Activated CD8-positive, alpha-beta T cell treated with anti-CD3 and anti-CD28 coated beads for 36 hours (primary cell): ENCODE data around the gene MGP. TPM values are rescaled to one million over a fixed set of nuclear protein-coding genes. Genes with fewer than 3 reads are reported as not detected.

ENCODE experiments used
- ATAC-seq: fragments of 200-7000 bp; cut with Tn5 transposase; one replicate; pipeline ENCODE4 v1.10.0; 2021; ENCODE audit warnings: mild to moderate bottlenecking, moderate library complexity
- CTCF ChIA-PET: fragments of 350-600 bp; sonication (Branson Sonifier 250); formaldehyde crosslinking; loops from one replicate; lab custom pipeline; 2021; ENCODE audit warnings: antibody characterized with exemption; lab: Charles Lee
- POLR2A ChIA-PET: fragments of 350-600 bp; sonication (Branson Sonifier 250); formaldehyde crosslinking; loops from one replicate; lab custom pipeline; 2021; ENCODE audit warnings: antibody characterized with exemption; lab: Charles Lee
- DNase-seq: peaks from one replicate; pipeline ENCODE4 v3.0.0-alpha.2; 2020
- H3K27ac Mint-ChIP-seq: one replicate; pipeline ENCODE4 v1.8.0; 2021; ENCODE audit warnings: mild to moderate bottlenecking, mixed read lengths
- H3K27me3 Mint-ChIP-seq: one replicate; pipeline ENCODE4 v1.8.0; 2021; ENCODE audit warnings: mixed read lengths
- H3K36me3 Mint-ChIP-seq: one replicate; pipeline ENCODE4 v1.8.0; 2021; ENCODE audit warnings: low read depth, mixed read lengths
- H3K4me1 Mint-ChIP-seq: one replicate; pipeline ENCODE4 v1.8.0; 2021; ENCODE audit warnings: low read depth, mixed read lengths
- H3K4me3 Mint-ChIP-seq: one replicate; pipeline ENCODE4 v1.8.0; 2021; ENCODE audit warnings: mild to moderate bottlenecking, moderate library complexity, mixed read lengths
- H3K9me3 Mint-ChIP-seq: one replicate; pipeline ENCODE4 v1.8.0; 2021; ENCODE audit warnings: mixed read lengths
- CTCF ChIP-seq: fragments of 200-600 bp; IDR thresholded peaks from one replicate; pipeline ENCODE4 v1.8.0; 2022; ENCODE audit warnings: antibody characterized with exemption, mild to moderate bottlenecking
- intact Hi-C: fragments of 100-400 bp; cut with micrococcal nuclease; formaldehyde crosslinking; loops from one replicate; pipeline ENCODE4 v1.10.0; 2022
- total RNA-seq, 2 experiments: library from RNA; stranded (reverse); gene quantifications; one replicate each; pipeline ENCODE4 v1.2.3, GENCODE V29; 2021

MGP gene
- total RNA-seq, 2 experiments from 2014 or later = not detected

- Mint-ChIP-seq H3K4me3 (no peak overlapping the region), H3K36me3 (peaks cover 36% of the 10 kb centered on the region), H3K27me3 (no peaks in the 10 kb centered on the region), H3K4me1 (peaks cover 32% of the 10 kb centered on the region), H3K9me3 (peaks cover 1% of the 10 kb centered on the region), H3K27ac (peak overlapping the region; percentile 87)
- intact Hi-C loops = no loop called here
- TF ChIP-seq CTCF = no peak
- ChIA-PET CTCF (interaction anchor here (1.2 to 1.3 kb wide), 2 partner anchors 28 to 65 kb away, joined by 3 read pairs; no protein-coding TSS in a partner anchor), POLR2A (interaction anchor here (0.8 to 1.6 kb wide), 6 partner anchors 9 to 28 kb away, joined by 3 to 5 read pairs (median 3); no protein-coding TSS in a partner anchor)
- DNase-seq (no peak), ATAC-seq (no peak)
Observed at GRCh38 chr12:14911131-14911530, 25.5 kb upstream of the MGP start.

GRCh38 chr12:14910090-14910915 is 24.6 kb upstream of the MGP start:
- CTCF ChIA-PET = interaction anchor here (0.6 to 1.3 kb wide), 4 partner anchors 27 to 173 kb away, joined by 3 read pairs; no protein-coding TSS in a partner anchor
- Mint-ChIP-seq H3K4me3 (peak overlapping the region; percentile 18), H3K27me3 (no peaks in the 10 kb centered on the region), H3K27ac (peak overlapping the region; percentile 87), H3K4me1 (peaks cover 32% of the 10 kb centered on the region), H3K9me3 (peaks cover 1% of the 10 kb centered on the region), H3K36me3 (peaks cover 36% of the 10 kb centered on the region)
- peak; percentile 82 for ATAC-seq
- TF ChIP-seq CTCF = no peak
- peak; percentile 51 for DNase-seq
- POLR2A ChIA-PET = interaction anchor here (0.8 to 1.6 kb wide), 6 partner anchors 10 to 29 kb away, joined by 3 to 5 read pairs (median 3); no protein-coding TSS in a partner anchor
- intact Hi-C loops = no loop called here

GRCh38 chr12:14907953-14908352 is 22.3 kb upstream of the MGP start:
- H3K4me1 Mint-ChIP-seq = peaks cover 32% of the 10 kb centered on the region
- POLR2A ChIA-PET = no interaction called here
- peak overlapping the region; percentile 25 for H3K27ac Mint-ChIP-seq
- intact Hi-C loops = no loop called here
- DNase-seq (no peak), ATAC-seq (no peak)
- peaks cover 1% of the 10 kb centered on the region for H3K9me3 Mint-ChIP-seq
- no peak overlapping the region for H3K4me3 Mint-ChIP-seq
- H3K27me3 Mint-ChIP-seq = no peaks in the 10 kb centered on the region
- no peak for TF ChIP-seq CTCF
- peaks cover 19% of the 10 kb centered on the region for H3K36me3 Mint-ChIP-seq
- CTCF ChIA-PET = no interaction called here

GRCh38 chr12:14906114-14906513 is 20.5 kb upstream of the MGP start:
- H3K4me3 Mint-ChIP-seq = no peak overlapping the region
- CTCF ChIA-PET = no interaction called here
- intact Hi-C loops = no loop called here
- no peak for TF ChIP-seq CTCF
- no peak overlapping the region for H3K27ac Mint-ChIP-seq
- DNase-seq (no peak), ATAC-seq (no peak)
- no peaks in the 10 kb centered on the region for H3K27me3 Mint-ChIP-seq
- H3K36me3 Mint-ChIP-seq = peaks cover 14% of the 10 kb centered on the region
- H3K4me1 Mint-ChIP-seq = peaks cover 36% of the 10 kb centered on the region
- POLR2A ChIA-PET = no interaction called here
- H3K9me3 Mint-ChIP-seq = peaks cover 1% of the 10 kb centered on the region
